GM12878 (cell line): ENCODE data around the gene NR3C1. TPM values are rescaled to one million over a fixed set of nuclear protein-coding genes. Genes with fewer than 3 reads are reported as not detected.

Source experiments
- ATF7 ChIP-seq: fragments of 450-650 bp; IDR thresholded peaks from 2 replicates; pipeline ENCODE4 v1.6.1; 2016; ENCODE audit warnings: low read depth, mild to moderate bottlenecking
- CEBPB ChIP-seq, 2 experiments: fragments of 150-350 bp in 1 of 2; IDR thresholded peaks; 2 replicates each; pipeline ENCODE4 v1.6.1; 2012 to 2014; ENCODE audit warnings: low read depth in 2 of 2, low read length in 2 of 2, borderline replicate concordance in 1 of 2, inconsistent platforms in 1 of 2
- DPF2 ChIP-seq: fragments of 450-650 bp; IDR thresholded peaks from 2 replicates; pipeline ENCODE4 v1.6.1; 2017; ENCODE audit warnings: mild to moderate bottlenecking
- EGR1 ChIP-seq, 2 experiments: IDR thresholded peaks; 1 replicate in 1 of 2; 2 replicates in 1 of 2; pipeline ENCODE4 v1.6.1; 2011 to 2012; ENCODE audit warnings: low read depth in 2 of 2, low read length in 2 of 2, borderline replicate concordance in 1 of 2, mild to moderate bottlenecking in 1 of 2, moderate library complexity in 1 of 2
- HCFC1 ChIP-seq: fragments of 150-350 bp; IDR thresholded peaks from 2 replicates; pipeline ENCODE4 v1.6.1; 2014; ENCODE audit warnings: low read length
- HDAC6 ChIP-seq: fragments of 200-600 bp; sonication (generic); IDR thresholded peaks from one replicate; pipeline ENCODE4 v1.8.0; 2017; ENCODE audit warnings: antibody characterized with exemption; ENCODE audit not compliant: unreplicated experiment
- IRF3 ChIP-seq: fragments of 450-650 bp; IDR thresholded peaks from 2 replicates; pipeline ENCODE4 v1.6.1; 2014; ENCODE audit warnings: mild to moderate bottlenecking
- JUND ChIP-seq: IDR thresholded peaks from 2 replicates; pipeline ENCODE4 v1.6.1; 2012; ENCODE audit warnings: low read depth, mild to moderate bottlenecking, low read length, improper control_type of control experiment, moderate library complexity
- KDM1A ChIP-seq: fragments of 200-600 bp; sonication (generic); IDR thresholded peaks from 2 replicates; pipeline ENCODE4 v1.6.1; 2016; ENCODE audit warnings: borderline replicate concordance
- NR2C1 ChIP-seq: fragments of 450-650 bp; IDR thresholded peaks from 2 replicates; pipeline ENCODE4 v1.6.1; 2017; ENCODE audit warnings: antibody characterized with exemption, mild to moderate bottlenecking, moderate library complexity
- NR2F1 ChIP-seq: fragments of 450-650 bp; conservative IDR thresholded peaks from 2 replicates; pipeline ENCODE4 v1.6.1; 2017; ENCODE audit warnings: mild to moderate bottlenecking
- PML ChIP-seq: IDR thresholded peaks from 2 replicates; pipeline ENCODE4 v1.6.1; 2012; ENCODE audit warnings: low read length, inconsistent platforms
- POLR2AphosphoS2 ChIP-seq: IDR thresholded peaks from 2 replicates; pipeline ENCODE4 v1.6.1; 2011; ENCODE audit warnings: low read depth, mild to moderate bottlenecking, low read length, improper control_type of control experiment, moderate library complexity
- RELB ChIP-seq: fragments of 450-650 bp; IDR thresholded peaks from 2 replicates; pipeline ENCODE4 v1.6.1; 2017; ENCODE audit warnings: low read depth, mild to moderate bottlenecking, moderate library complexity
- SPI1 ChIP-seq: IDR thresholded peaks from 2 replicates; pipeline ENCODE4 v1.6.1; 2011; ENCODE audit warnings: low read depth, mild to moderate bottlenecking, low read length, moderate library complexity, borderline replicate concordance; ENCODE audit not compliant: insufficient read depth
- SUZ12 ChIP-seq: fragments of 200-600 bp; sonication (generic); IDR thresholded peaks from one replicate; pipeline ENCODE4 v1.6.1; 2018; ENCODE audit warnings: antibody characterized with exemption, mild to moderate bottlenecking; ENCODE audit not compliant: unreplicated experiment
- TCF12 ChIP-seq: IDR thresholded peaks from 2 replicates; pipeline ENCODE4 v1.6.1; 2011; ENCODE audit warnings: low read depth, mild to moderate bottlenecking, low read length
- TCF7 ChIP-seq: IDR thresholded peaks from 2 replicates; pipeline ENCODE4 v1.6.1; 2014; ENCODE audit warnings: antibody characterized with exemption, borderline replicate concordance
- USF2 ChIP-seq: IDR thresholded peaks from 2 replicates; pipeline ENCODE4 v1.6.1; 2011; ENCODE audit warnings: low read depth, low read length, improper control_type of control experiment, borderline replicate concordance
- ZBED1 ChIP-seq: IDR thresholded peaks from 2 replicates; pipeline ENCODE4 v1.6.1; 2016; ENCODE audit warnings: borderline replicate concordance
- ZBTB40 ChIP-seq: fragments of 450-650 bp; IDR thresholded peaks from 2 replicates; pipeline ENCODE4 v1.6.1; 2016; ENCODE audit warnings: mild to moderate bottlenecking, moderate library complexity, borderline replicate concordance
- ZNF24 ChIP-seq: fragments of 450-650 bp; IDR thresholded peaks from 2 replicates; pipeline ENCODE4 v1.6.1; 2017; ENCODE audit warnings: antibody characterized with exemption, mild to moderate bottlenecking
- ZNF384 ChIP-seq: IDR thresholded peaks from 2 replicates; pipeline ENCODE4 v1.6.1; 2012; ENCODE audit warnings: low read depth, mild to moderate bottlenecking, low read length, improper control_type of control experiment, borderline replicate concordance
- polyA plus RNA-seq, 11 experiments: library from polyadenylated mRNA; depleted of rRNA in 4 of 11; unstranded in 6 of 11; stranded (reverse) in 5 of 11; fragments of >200 nt; fragmentation: Nextera tagmentation in 4 of 11; fragmentation: Illumina TruSeq in 1 of 11; extraction: Ambion mirVana in 4 of 11; extraction: Trizol in 1 of 11; gene quantifications; 1 replicate in 1 of 11; 2 replicates in 10 of 11; pipeline versions ENCODE4 v1.2.1 to v1.2.3, GENCODE V29; 2011 to 2016; ENCODE audit warnings: inconsistent platforms in 2 of 11, missing spikeins in 2 of 11, low read depth in 1 of 11
- total RNA-seq, 4 experiments: library from RNA; depleted of rRNA in 3 of 4; stranded (reverse); fragments of >200 nt in 3 of 4; fragmentation: Illumina TruSeq in 1 of 4; extraction: Trizol in 1 of 4; gene quantifications; 2 replicates each; pipeline versions ENCODE4 v1.2.1 to v1.2.3, GENCODE V29; 2013 to 2021

Gene NR3C1
- total and polyA plus RNA-seq, 10 of the 15 experiments (the other 5 are each of a cell fraction or from before 2014, with no cell fraction given): 49.7 to 141 (median 109) TPM

GRCh38 chr5:143403593-143404415 is at the start of gene NR3C1 (continued):
- TF ChIP-seq EGR1 (IDR thresholded peaks at IDR 0.05; ENCODE audit: borderline replicate concordance in 1 of 2, low read depth in 2 of 2, low read length in 2 of 2) (peak; percentile 53 to 95), ATF7 (no peak), NR2F1 (peak; percentile 62), KDM1A (no peak), ZNF384 (no peak), IRF3 (no peak), DPF2 (peak; percentile 86), TCF12 (0 out of 2 replicates have a peak, but pooled peaks have one; percentile 18), HDAC6 (no peak), CEBPB (IDR thresholded peaks at IDR 0.05; ENCODE audit: borderline replicate concordance in 1 of 2, low read depth in 2 of 2, low read length in 2 of 2) (no peak), SPI1 (no peak), JUND (0 out of 2 replicates have a peak, but pooled peaks have one; percentile 9), SUZ12 (no peak), TCF7 (no peak), HCFC1 (no peak; the same call in 1 of the 2 replicates), NR2C1 (peak; percentile 27; the same call in 1 of the 2 replicates), ZBTB40 (no peak), ZBED1 (no peak), USF2 (no peak), RELB (no peak), ZNF24 (0 out of 2 replicates have a peak, but pooled peaks have one; percentile 34), PML (no peak), POLR2AphosphoS2 (no peak)
